GM19452 (cell line): ENCODE data around the gene LUC7L2.
"Not testable (repeated sequence)": the region's sequence is repeated elsewhere in the genome, so short reads cannot be mapped to it uniquely, and the experiment has no call there.

Experiments used
- ATAC-seq: cut with Tn5 transposase; IDR thresholded peaks from one replicate; pipeline ENCODE4 v1.9.1; 2021; ENCODE audit not compliant: unreplicated experiment

LUC7L2 gene

DNA sequence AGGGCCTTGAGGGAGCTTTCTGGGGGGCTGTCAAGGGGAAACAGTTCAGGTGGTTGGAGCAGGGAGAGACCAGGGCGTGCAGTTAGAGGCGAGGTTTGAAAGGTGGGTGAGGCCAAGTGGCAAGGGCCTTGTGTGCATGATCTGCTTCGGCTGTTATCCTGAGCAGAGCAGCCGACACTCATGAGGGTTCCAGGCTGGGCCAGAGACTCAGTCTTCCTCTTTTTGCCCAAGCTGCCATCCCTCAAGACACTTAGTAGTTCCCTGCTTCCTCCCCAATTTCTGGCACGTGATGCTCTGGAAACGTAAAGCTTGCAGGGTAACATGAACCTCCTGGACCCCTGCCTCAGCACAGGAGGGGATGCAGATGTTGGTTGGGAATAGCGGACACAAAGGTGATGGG lies 79.7 kb downstream of the LUC7L2 start:
- no peak for ATAC-seq

DNA sequence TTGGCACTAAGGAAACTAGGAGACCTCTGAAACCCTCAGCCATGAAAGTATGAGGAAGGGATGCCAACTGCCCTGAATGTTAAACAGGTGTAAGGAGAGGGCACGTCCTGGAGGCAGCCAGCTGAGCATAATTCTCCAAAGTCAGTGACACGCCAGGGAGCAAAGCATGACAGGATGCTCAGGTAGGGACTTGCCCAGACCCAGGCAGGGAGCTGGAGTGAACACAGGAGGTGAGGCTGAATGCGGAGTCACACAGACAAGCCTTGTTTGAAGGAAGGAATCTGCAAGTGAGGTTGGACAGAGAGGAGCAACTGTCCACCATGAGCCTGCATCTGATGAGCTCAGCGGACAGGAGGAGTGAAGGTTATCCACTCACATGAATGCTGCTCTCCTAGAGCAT lies 82.3 kb downstream of the LUC7L2 start:
- no peak for ATAC-seq

DNA sequence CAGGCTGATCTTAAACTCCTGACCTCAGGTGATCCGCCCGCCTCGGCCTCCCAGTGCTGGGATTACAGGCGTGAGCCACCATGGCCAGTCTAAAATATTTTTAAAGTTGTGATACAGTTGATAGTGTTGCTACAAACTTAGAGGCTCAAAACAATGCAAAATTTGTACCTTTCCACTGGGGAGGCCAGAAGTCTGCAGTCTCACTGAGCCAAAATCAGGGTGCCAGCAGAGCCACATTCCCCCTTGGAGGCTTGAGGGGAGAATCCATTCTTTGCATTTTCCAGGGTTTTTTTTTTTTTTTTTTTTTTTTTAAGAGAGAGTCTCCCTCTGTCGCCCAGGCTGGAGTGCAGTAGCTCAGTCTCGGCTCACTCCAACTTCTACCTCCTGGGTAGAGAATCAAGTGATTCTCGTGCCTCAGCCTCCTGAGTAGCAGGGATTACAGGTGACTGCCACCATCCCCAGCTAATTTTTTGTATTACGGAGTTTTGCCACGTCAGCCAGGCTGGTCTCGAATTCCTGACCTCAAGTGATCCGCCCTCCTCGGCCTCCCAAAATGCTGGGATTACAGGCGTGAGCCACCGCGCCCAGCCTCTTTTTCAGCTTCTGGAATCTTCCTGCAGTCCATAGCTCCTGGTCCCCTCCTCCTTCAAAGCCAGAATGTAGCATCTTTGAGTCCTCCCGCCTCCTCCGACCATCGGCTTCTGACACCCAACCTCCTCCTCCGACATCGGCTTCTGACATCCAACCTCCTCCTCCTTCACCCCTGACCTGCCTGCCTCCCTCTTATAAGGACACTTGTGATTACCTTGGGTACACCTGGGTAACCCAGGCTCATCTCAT lies 86.6 kb downstream of the LUC7L2 start:
- no peak for ATAC-seq

DNA sequence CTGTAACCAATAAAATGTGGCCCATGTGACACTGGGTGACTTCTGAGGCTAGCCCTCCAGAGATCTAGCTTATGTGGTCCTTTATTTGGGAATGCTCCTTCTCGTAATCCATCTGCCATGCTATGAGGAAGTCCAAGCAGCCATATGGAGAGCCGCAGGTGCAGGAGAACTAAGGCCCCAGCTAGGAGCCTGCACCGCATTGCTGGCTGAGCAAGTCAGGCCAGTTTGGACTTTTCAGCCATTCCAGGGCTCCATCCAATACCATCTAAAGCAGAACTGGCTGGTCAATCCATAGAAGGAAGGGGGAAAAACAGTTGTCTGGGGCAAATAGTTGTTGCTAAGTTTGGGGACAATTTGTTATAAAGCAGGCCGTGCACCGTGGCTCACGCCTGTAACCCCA lies 91.2 kb downstream of the LUC7L2 start:
- ATAC-seq: no peak

DNA sequence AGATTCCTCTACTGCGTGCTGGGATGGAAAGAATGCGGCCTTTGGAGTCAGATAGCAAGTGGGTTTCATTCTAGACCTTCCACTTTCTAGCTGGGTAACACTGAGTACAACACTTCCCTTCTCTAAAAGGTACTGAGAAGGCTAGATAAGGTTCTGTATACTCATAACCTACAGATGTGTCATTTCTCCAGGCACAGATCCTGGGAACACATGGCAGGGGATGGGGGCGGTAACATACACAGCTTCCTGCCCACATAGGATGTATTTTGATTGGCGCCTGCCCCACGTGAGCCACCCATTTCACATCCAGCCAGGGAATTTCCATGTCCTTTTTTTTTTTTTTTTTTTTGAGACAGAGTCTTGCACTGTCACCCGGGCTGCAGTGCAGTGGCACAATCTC lies 91.9 kb downstream of the LUC7L2 start:
- no peak for ATAC-seq

DNA sequence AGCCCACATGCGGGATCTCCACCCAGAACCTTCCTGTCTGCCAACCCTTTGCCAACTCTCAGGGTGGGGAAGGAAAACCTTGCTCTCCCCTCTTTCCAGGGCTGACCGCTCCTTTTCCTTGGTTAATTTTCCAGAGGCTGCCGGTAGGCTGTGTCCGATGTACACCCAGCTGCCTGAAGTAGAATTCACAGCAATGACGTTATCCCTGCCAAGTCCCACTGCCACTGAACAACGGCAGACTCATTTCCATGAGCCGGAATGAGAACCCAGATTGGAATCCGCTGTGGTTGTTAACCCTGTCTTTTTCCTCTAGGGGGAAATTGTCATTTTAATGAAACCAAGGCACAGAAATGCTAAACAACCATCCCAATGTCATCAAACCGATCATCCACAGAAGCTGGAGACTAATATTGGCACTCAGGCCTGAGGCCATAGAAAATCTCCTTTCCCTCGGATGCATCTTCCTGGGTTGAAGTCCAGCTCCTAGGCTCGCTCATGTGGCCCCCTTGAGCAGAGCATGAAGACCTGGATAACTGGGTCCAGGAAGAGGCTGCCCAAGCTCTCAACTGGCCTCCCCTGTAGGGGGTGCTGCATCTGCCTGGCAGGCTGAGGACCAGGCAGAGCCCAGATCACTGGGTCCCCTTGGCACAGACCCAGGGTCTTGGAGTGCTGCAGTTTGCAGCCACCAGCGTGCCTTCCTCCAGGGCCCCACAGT lies 93.4 kb downstream of the LUC7L2 start:
- ATAC-seq: no peak

DNA sequence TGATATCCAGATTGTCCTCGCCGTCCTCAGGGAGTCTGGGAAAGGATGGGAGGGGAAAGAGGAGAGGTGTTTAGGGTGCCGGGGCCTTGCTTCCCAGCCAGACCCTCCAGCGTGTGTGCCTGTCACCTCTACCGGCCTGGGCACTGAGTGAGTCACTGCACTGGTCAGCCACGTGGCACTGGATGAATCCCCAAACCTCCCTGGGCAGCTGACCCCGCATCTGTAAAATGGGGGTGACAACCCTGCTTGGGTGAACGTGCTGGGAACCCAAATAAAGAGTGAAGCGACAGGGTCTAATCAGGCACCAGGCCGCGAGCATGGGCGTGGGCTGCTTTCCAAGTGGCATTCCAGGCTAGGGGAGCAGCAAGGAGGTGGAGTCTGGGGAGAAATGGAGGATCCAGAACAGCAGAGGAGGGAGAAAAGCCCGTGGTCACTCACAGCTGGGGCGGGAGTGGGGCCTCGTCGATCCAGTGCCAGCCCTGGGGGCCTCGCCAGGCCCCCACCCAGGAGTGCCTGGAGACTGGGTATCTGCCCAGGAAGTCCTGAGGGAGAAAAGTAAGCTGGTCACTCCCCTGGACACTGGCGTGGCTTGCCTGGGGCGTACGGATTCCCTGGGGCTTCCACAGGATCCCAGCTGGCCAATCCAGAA lies 94.1 kb downstream of the LUC7L2 start:
- no peak for ATAC-seq

DNA sequence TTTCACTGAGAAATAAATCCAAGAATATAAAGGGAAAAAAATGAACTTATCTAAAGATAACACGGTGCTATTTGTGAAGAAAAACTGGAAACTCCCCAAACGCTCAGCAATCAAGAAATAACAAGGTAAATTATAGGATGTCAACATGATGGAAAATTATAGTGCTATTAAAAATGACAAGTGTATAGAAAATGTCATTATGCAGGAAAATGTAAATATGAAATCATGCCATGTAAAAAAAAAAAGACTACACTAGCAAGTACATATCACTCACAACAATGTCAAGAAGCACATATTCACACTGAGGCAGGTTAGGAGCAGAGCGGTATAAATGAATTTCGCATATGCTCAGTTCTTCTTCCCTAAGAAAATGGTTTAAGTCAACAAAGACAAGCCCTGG lies 96.1 kb downstream of the LUC7L2 start:
- ATAC-seq: no peak

DNA sequence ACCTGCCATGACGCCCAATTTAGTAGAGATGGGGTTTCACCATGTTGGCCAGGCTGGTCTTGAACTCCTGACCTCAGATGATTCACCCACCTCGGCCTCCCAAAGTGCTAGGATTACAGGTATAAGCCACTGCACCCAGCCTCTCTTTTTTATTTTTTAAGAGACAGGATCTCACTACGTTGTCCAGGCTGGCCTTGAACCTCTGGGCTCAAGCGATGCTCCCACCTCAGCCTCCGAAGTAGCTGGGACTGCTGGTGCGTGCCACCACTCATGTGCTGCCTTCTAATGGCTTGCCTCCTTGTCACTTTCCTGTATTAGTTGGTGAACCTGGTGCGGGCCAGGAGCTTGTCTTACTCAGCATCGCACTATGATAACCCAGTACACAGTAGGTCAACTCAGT lies 96.8 kb downstream of the LUC7L2 start:
- ATAC-seq: no peak

DNA sequence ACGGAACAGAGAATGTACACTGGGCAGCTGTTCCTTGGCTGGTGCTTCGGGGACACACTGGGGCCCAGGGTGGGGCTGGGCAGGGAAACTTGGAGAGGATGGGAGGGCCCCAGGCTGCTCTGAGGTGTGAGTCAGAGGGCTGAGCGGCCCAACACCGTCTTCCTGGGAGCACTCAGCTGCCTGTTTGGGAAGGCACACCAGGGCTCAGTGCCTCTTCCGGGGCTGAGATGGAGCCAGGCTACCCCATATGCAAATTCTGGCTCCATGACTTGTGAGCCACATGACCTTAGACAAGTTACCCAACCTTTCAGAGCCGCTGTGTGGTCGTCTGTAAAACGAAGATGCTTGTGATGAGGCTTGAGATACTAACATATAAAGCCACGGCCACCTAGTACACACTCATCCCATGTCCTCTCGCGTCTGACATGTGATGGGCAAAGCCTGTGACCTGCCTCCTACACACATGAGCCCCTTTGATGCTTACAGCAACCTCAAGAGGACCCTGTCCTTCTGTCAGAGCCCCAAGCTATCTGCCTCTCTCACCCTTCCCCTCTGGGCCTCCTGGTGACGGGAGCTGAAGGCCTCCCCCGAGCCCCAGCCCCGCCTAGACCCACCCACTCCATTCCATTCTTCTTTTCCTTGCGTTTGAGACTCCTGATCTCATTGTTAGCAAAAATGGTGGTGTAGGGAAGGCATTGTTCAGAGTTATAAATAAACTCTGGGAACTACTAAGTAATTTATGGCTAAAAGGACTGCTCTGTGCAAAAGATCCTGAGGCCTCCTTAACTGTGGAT lies 97.7 kb downstream of the LUC7L2 start:
- ATAC-seq: no peak

DNA sequence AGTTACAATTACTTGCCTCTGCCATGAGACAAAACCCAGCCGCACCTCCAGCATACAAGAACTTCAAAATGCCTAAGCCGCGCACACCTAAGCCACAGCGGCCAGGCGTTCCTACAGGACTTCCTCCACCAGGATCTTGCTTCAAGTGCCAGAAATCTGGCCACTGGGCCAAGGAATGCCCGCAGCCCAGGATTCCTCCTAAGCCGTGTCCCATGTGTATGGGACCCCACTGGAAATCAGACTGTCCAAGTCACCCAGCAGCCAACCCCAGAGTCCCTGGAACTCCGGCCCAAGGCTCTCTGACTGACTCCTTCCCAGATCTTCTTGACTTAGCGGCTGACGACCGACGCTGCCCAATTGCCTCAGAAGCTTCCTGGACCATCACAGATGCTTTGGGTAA lies 103.7 kb downstream of the LUC7L2 start:
- not testable (repeated sequence) for ATAC-seq

DNA sequence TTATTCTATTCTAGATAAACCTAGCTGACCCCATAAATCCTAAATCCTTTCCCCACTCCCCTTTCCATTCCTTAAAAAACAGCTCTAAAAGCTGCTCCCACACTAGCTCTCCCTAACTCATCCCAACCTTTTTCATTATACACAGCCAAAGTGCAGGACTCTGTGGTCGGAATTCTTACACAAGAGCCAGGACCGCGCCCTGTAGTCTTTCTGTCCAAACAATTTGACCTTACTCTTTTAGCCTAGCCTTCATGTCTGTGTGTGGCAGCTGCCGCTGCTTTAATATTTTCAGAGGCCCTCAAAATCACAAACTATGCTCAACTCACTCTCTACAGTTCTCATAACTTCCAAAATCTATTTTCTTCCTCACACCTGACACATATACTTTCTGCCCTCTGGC lies 104.8 kb downstream of the LUC7L2 start:
- ATAC-seq: not testable (repeated sequence)

DNA sequence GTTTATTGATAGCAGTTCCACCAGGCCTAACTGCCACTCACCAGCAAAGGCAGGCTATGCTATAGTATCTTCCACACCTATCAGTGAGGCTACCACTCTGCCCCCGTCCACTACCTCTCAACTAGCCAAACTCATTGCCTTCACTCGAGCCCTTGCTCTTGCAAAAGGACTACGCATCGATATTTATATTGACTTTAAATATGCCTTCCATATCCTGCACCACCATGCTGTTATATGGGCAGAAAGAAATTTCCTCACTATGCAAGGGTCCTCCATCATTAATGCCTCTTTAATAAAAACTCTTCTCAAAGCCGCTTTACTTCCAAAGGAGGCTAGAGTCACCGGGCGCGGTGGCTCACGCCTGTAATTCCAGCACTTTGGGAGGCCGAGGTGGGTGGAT lies 105.4 kb downstream of the LUC7L2 start:
- not testable (repeated sequence) for ATAC-seq

DNA sequence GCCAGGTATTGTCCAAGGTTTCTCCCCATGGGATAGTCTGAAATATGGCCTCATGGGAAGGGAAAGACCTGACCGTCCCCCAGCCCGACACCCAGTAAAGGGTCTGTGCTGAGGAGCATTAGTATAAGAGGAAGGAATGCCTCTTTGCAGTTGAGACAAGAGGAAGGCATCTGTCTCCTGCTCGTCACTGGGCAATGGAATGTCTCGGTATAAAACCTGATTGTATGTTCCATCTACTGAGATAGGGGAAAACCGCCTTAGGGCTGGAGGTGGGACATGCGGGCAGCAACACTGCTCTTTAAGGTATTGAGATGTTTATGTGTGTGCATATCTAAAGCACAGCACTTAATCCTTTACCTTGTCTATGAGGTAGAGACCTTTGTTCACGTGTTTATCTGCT lies 108.0 kb downstream of the LUC7L2 start:
- ATAC-seq: not testable (repeated sequence)

DNA sequence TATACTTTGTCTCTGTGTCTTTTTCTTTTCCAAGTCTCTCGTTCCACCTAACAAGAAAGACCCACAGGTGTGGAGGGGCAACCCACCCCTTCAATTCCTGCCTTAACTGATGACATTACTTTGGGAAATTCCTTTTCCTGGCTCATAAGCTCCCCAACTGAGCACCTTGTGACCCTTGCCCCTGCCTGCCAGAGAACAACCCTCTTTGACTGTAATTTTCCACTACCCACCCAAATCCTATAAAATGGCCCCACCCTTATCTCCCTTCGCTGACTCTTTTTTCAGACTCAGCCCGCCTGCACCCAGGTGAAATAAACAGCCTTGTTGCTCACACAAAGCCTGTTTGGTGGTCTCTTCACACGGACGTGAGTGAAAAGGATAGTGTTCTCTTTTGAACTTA lies 108.6 kb downstream of the LUC7L2 start:
- ATAC-seq: not testable (repeated sequence)

DNA sequence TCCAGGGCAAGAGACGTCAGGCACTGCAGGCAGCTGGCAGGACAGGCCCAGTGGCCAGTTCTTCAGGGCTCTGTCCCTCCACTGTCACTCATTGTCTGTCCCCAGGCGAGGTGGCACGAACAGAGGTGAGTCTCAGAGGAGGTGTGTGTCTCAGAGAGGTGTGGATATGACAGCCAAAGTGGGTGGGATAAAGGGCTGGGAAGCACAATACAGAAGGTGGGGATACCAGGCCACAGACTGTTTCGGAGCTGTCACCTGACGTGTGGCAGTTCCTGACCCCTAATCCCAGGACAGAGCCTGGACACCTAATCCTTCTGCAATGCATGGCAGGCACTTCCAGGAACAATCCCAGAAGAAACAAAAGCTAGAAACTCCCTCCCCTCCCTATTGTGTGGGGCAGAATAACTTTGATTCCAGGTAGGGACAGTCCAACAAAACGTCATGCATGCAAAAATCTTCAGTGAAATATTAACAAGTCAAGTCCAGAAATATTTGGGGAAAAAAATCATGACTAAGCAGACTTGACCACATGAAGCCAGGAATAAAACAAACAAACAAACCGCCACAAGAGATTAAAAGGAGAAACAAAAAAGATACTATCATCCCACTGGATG lies 112.2 kb downstream of the LUC7L2 start:
- no peak for ATAC-seq
